ENCODE results near the gene CLHC1.
A peak's percentile ranks its signal among the peaks of the same experiment; 100 is the strongest.
"Not testable (repeated sequence)": the region's sequence is repeated elsewhere in the genome, so short reads cannot be mapped to it uniquely, and the experiment has no call there.

CLHC1 gene

GRCh38 chr2:55133467-55134315 is 98.4 kb downstream of the CLHC1 start:
- DNase-seq: peak; percentile 78

GRCh38 chr2:55130849-55131248 is 101.2 kb downstream of the CLHC1 start:
- DNase-seq: no peak

DNA sequence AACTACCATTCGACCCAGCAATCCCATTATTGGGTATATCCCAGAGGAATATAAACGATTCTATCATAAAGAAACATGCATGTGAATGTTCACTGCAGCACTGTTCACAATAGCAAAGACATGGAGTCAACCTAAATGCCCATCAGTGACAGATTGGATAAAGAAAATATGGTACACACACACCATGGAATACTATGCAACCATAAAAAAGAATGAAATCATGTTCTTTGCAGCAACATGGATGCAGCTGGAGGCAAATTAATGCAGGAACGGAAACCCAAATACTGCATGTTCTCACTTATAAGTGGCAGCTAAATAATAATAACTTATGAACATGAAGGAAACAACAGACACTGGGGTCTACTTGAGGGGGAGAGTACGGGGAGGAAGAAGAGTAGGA is 105.5 kb downstream of the CLHC1 start:
- not testable (repeated sequence) for DNase-seq

Data from hematopoietic multipotent progenitor cell treated with erythropoietin and hydrocortisone succinate and interleukin-3 and kit ligand, for 4 days (in vitro differentiated cells).